A549 (cell line): ENCODE results near the gene FGF4. TPM values are rescaled to one million over a fixed set of nuclear protein-coding genes. Genes with fewer than 3 reads are reported as not detected.

Experiments used
- ATAC-seq, 2 experiments: fragments of 200-7000 bp in 1 of 2; fragments of >200 bp in 1 of 2; cut with Nextera tagmentation in 1 of 2; cut with Tn5 transposase in 1 of 2; 3 replicates each; pipeline versions ENCODE4 v1.8.0 to v1.9.1; 2018 to 2020; ENCODE audit warnings: mild to moderate bottlenecking in 1 of 2, moderate library complexity in 1 of 2
- CTCF ChIA-PET: fragments of 300-600 bp; sonication (Branson Sonifier 250); formaldehyde crosslinking; extraction: SDS; loops from one replicate; lab custom pipeline; 2021; ENCODE audit warnings: antibody characterized with exemption, inconsistent platforms; lab: Yijun Ruan, JAX
- POLR2A ChIA-PET: fragments of 350-600 bp; formaldehyde crosslinking; extraction: SDS; loops from one replicate; lab custom pipeline; 2021; ENCODE audit warnings: antibody characterized with exemption, inconsistent platforms; lab: Yijun Ruan, JAX
- DNase-seq, 2 experiments: peaks; one replicate each; pipeline versions ENCODE4 v3.0.0 to v3.0.0-alpha.2; 2011 to 2016; ENCODE audit warnings: low read depth in 1 of 2, low spot score in 1 of 2
- FAIRE-seq: peaks from 2 replicates; lab custom pipeline; 2011; peaks lifted over from hg19 to GRCh38; lab: Jason Lieb, UNC
- H3K27ac ChIP-seq, 2 experiments: fragments of >200 bp; sonication (Bioruptor Twin); formaldehyde crosslinking; 3 replicates each; pipeline ENCODE4 v1.5.1; 2016 to 2017
- H3K4me1 ChIP-seq: fragments of >200 bp; sonication (Bioruptor Twin); formaldehyde crosslinking; 3 replicates; pipeline ENCODE4 v1.6.1; 2016
- H3K4me2 ChIP-seq: fragments of >200 bp; sonication (Bioruptor Twin); formaldehyde crosslinking; 3 replicates; pipeline ENCODE4 v1.6.1; 2016
- H3K4me3 ChIP-seq: fragments of >200 bp; sonication (Bioruptor Twin); formaldehyde crosslinking; 3 replicates; pipeline ENCODE4 v1.5.1; 2016
- H3K9me3 ChIP-seq: fragments of >200 bp; sonication (Bioruptor Twin); formaldehyde crosslinking; 3 replicates; pipeline ENCODE4 v1.6.1; 2016
- CBX8 ChIP-seq: fragments of 200-600 bp; sonication (generic); IDR thresholded peaks from 2 replicates; pipeline ENCODE4 v1.6.1; 2016
- CEBPB ChIP-seq, 2 experiments: fragments of >200 bp in 1 of 2; sonication (Bioruptor Twin) in 1 of 2; formaldehyde crosslinking in 1 of 2; IDR thresholded peaks; 2 replicates each; pipeline ENCODE4 v1.6.1; 2012 to 2016
- CHD2 ChIP-seq: fragments of 150-350 bp; IDR thresholded peaks from 2 replicates; pipeline ENCODE4 v1.6.1; 2014; ENCODE audit warnings: low read length; ENCODE audit not compliant: partially characterized antibody
- CTCF ChIP-seq: fragments of >200 bp; sonication (Bioruptor Twin); formaldehyde crosslinking; IDR thresholded peaks from 3 replicates; pipeline ENCODE4 v1.5.1; 2016
- EHF ChIP-seq: fragments of 250-450 bp; sonication (Bioruptor Pico); IDR thresholded peaks from 2 replicates; pipeline ENCODE4 v1.5.0; 2020; ENCODE audit warnings: mild to moderate bottlenecking
- EHMT2 ChIP-seq: fragments of 200-600 bp; sonication (generic); IDR thresholded peaks from 2 replicates; pipeline ENCODE4 v1.6.1; 2016; ENCODE audit warnings: antibody characterized with exemption, low read depth, mild to moderate bottlenecking, moderate library complexity
- EP300 ChIP-seq, 2 experiments: fragments of >200 bp; sonication (Bioruptor Twin); formaldehyde crosslinking; IDR thresholded peaks; 2 replicates in 1 of 2; 3 replicates in 1 of 2; pipeline ENCODE4 v1.6.1; 2016 to 2017
- ESRRA ChIP-seq: fragments of 150-350 bp; IDR thresholded peaks from 2 replicates; pipeline ENCODE4 v1.6.1; 2014; ENCODE audit warnings: mild to moderate bottlenecking, low read length, borderline replicate concordance
- FOXS1 ChIP-seq: fragments of 250-450 bp; sonication (Bioruptor Pico); IDR thresholded peaks from 2 replicates; pipeline ENCODE4 v1.5.0; 2020; ENCODE audit warnings: mild to moderate bottlenecking, moderate library complexity
- HDAC2 ChIP-seq: fragments of 200-600 bp; sonication (generic); IDR thresholded peaks from 2 replicates; pipeline ENCODE4 v1.6.1; 2016
- HOXB5 ChIP-seq: fragments of 250-450 bp; sonication (Bioruptor Pico); IDR thresholded peaks from 2 replicates; pipeline ENCODE4 v1.5.0; 2020; ENCODE audit warnings: mild to moderate bottlenecking, moderate library complexity
- JUNB ChIP-seq: fragments of >200 bp; sonication (Bioruptor Twin); formaldehyde crosslinking; IDR thresholded peaks from 2 replicates; pipeline ENCODE4 v1.6.1; 2016
- KDM1A ChIP-seq: fragments of 200-600 bp; sonication (generic); IDR thresholded peaks from 2 replicates; pipeline ENCODE4 v1.6.1; 2016; ENCODE audit warnings: low read depth, mild to moderate bottlenecking
- MAFK ChIP-seq: fragments of 450-650 bp; IDR thresholded peaks from 2 replicates; pipeline ENCODE4 v1.6.1; 2014; ENCODE audit not compliant: partially characterized antibody
- MYC ChIP-seq: IDR thresholded peaks from 2 replicates; pipeline ENCODE4 v1.6.1; 2012; ENCODE audit warnings: mild to moderate bottlenecking, inconsistent platforms, low read length, improper control_type of control experiment, borderline replicate concordance
- NFE2L2 ChIP-seq: fragments of 150-350 bp; conservative IDR thresholded peaks from 2 replicates; pipeline ENCODE4 v1.6.1; 2014; ENCODE audit warnings: low read length
- NPAS2 ChIP-seq: fragments of 250-450 bp; sonication (Bioruptor Pico); IDR thresholded peaks from 2 replicates; pipeline ENCODE4 v1.8.0; 2022; ENCODE audit warnings: mild to moderate bottlenecking, moderate library complexity, borderline replicate concordance
- RAD21 ChIP-seq, 2 experiments: fragments of >200 bp in 1 of 2; sonication (Bioruptor Twin) in 1 of 2; formaldehyde crosslinking in 1 of 2; IDR thresholded peaks in 1 of 2; conservative IDR thresholded peaks in 1 of 2; 2 replicates in 1 of 2; 3 replicates in 1 of 2; pipeline ENCODE4 v1.6.1; 2012 to 2018; ENCODE audit warnings: inconsistent platforms in 1 of 2
- SMC3 ChIP-seq: fragments of >200 bp; sonication (Bioruptor Twin); formaldehyde crosslinking; IDR thresholded peaks from 3 replicates; pipeline ENCODE4 v1.6.1; 2018; ENCODE audit warnings: inconsistent platforms
- TFCP2L1 ChIP-seq: fragments of 250-450 bp; sonication (Bioruptor Pico); IDR thresholded peaks from 2 replicates; pipeline ENCODE4 v1.5.0; 2021; ENCODE audit warnings: mild to moderate bottlenecking
- ZC3H11A ChIP-seq: fragments of 450-650 bp; IDR thresholded peaks from 2 replicates; pipeline ENCODE4 v1.6.1; 2014; ENCODE audit warnings: antibody characterized with exemption, mild to moderate bottlenecking
- ZFP36 ChIP-seq: fragments of 450-650 bp; IDR thresholded peaks from 2 replicates; pipeline ENCODE4 v1.6.1; 2014; ENCODE audit warnings: borderline replicate concordance; ENCODE audit not compliant: partially characterized antibody
- WGBS: methylation state at CpG from one replicate; pipeline ENCODE4 v1.1.6; 2017; ENCODE audit errors: missing lambda C conversion rate; 5-methylcytosine and 5-hydroxymethylcytosine counted together
- polyA plus RNA-seq, 4 experiments: library from polyadenylated mRNA; depleted of rRNA in 3 of 4; stranded (reverse); fragments of >200 nt; fragmentation: RNase III in 1 of 4; extraction: RNeasy Plus Mini Kit Qiagen cat#74134 plus additional on column Dnase treatment in 1 of 4; gene quantifications; 2 replicates in 3 of 4; 3 replicates in 1 of 4; pipeline ENCODE4 v1.2.3, GENCODE V29; 2011 to 2017
- TF ChIP-seq, protein P1 (sequence below): fragments of 250-450 bp; sonication (Bioruptor Pico); IDR thresholded peaks from 2 replicates; pipeline ENCODE4 v1.5.0; 2021; ENCODE audit warnings: mild to moderate bottlenecking, moderate library complexity, borderline replicate concordance

Gene FGF4
- polyA plus RNA-seq, 2 of the 4 experiments (the other 2 are of a cell fraction) = not detected

- TF ChIP-seq MYC (no peak), CBX8 (no peak), EHMT2 (no peak), EHF (CRISPR knock-in tag) (no peak), CEBPB (IDR thresholded peaks at IDR 0.05) (no peak), HDAC2 (no peak), ZC3H11A (no peak), MAFK (no peak)
Measured at GRCh38 chr11:69802590-69802989, 27.4 kb upstream of the FGF4 start (continued).

DNA sequence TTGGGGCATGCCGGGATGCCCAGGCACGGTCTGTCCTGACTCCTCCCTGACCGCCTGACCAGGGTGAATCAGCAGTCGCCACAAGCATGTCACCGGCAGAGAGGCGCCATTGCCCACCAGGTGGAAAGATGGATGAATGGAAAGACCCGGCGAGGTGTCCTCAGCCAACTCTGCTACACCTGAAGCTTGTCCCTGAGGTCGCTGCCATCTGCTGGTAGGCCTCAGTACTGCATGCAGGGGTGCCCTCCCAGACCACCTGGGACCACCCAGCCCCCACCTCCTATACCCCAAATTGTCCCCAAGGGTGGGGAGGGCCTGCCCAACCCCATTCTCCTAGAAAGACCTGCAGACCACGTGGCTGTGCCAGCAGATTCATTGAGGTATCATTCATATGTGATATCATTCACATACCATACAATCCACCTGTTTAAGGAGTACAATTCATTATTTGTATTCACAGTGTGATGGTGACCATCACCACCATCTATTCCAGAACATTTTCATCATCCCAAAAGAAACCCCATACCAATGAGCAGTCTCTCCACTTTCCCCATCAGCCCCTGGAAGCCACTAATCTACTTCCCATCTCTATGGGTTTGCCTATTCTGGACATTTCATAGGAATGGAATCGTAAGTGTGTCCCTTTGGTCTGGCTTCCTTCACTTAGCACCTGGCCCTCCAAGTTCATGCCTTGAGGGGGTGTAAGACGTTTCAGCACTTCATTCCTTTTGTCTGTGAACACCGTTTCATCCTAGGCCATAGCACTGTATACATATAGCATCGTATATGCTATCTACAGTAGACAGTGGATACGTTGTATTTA lies 26.6 kb upstream of the FGF4 start:
- POLR2A ChIA-PET = no interaction called here
- no peaks in the 10 kb centered on the region; the same call in 2 of the 3 replicates for H3K9me3 ChIP-seq
- no peak overlapping the region for H3K4me3 ChIP-seq
- WGBS = 30% methylated on average over 15 of the region's 15 CpGs
- peak in 1 of 2 experiments; percentile 58; a peak in 3 of 6 replicates for ATAC-seq
- TF ChIP-seq SMC3 (peak; percentile 59), ZFP36 (no peak), EP300 (IDR thresholded peaks at IDR 0.05) (no peak), ESRRA (no peak), KDM1A (no peak), JUNB (no peak), HOXB5 (CRISPR knock-in tag) (no peak), CTCF (peak; percentile 52), FOXS1 (CRISPR knock-in tag) (no peak), NPAS2 (CRISPR knock-in tag) (no peak), MYC (no peak), RAD21 (conservative IDR thresholded peaks at IDR 0.05 in 1 of 2, IDR thresholded peaks at IDR 0.05 in 1 of 2) (peak; percentile 42), HDAC2 (no peak), CHD2 (no peak), TFCP2L1 (CRISPR knock-in tag) (no peak), NFE2L2 (no peak)
- TF ChIP-seq, protein P1, sequence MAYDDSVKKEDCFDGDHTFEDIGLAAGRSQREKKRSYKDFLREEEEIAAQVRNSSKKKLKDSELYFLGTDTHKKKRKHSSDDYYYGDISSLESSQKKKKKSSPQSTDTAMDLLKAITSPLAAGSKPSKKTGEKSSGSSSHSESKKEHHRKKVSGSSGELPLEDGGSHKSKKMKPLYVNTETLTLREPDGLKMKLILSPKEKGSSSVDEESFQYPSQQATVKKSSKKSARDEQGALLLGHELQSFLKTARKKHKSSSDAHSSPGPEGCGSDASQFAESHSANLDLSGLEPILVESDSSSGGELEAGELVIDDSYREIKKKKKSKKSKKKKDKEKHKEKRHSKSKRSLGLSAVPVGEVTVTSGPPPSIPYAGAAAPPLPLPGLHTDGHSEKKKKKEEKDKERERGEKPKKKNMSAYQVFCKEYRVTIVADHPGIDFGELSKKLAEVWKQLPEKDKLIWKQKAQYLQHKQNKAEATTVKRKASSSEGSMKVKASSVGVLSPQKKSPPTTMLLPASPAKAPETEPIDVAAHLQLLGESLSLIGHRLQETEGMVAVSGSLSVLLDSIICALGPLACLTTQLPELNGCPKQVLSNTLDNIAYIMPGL (CRISPR knock-in tag) = no peak
- TF ChIP-seq, all 56 proteins: peak for 3
- no peak overlapping the region for H3K4me2 ChIP-seq
- no peak overlapping the region for H3K27ac ChIP-seq
- FAIRE-seq (no peak), DNase-seq (peak in 1 of 2 experiments; percentile 32)
- CTCF ChIA-PET = interaction anchor here (0.8 to 2.1 kb wide), 13 partner anchors 8 to 117 kb away, joined by 3 to 12 read pairs (median 5); partner anchors contain the start of gene FGF19
- H3K4me1 ChIP-seq = no peaks in the 10 kb centered on the region
